Uterus (tissue), 2 donors: ENCODE measurements around the gene NUP88.

ENCODE experiments used
- CTCF ChIP-seq, 4 experiments: fragments of 200-600 bp in 2 of 4; fragments of 450-650 bp in 2 of 4; sonication (generic) in 2 of 4; IDR thresholded peaks; one replicate each; pipeline ENCODE4 v1.5.1; 2016 to 2019; ENCODE audit warnings: antibody characterized with exemption in 4 of 4, mild to moderate bottlenecking in 2 of 4, moderate library complexity in 1 of 4
- POLR2A ChIP-seq, 2 donors: fragments of 450-650 bp; IDR thresholded peaks; one replicate each; pipeline ENCODE4 v1.6.1; 2016; ENCODE audit warnings: antibody characterized with exemption in 2 of 2, mild to moderate bottlenecking in 1 of 2, moderate library complexity in 1 of 2

DNA sequence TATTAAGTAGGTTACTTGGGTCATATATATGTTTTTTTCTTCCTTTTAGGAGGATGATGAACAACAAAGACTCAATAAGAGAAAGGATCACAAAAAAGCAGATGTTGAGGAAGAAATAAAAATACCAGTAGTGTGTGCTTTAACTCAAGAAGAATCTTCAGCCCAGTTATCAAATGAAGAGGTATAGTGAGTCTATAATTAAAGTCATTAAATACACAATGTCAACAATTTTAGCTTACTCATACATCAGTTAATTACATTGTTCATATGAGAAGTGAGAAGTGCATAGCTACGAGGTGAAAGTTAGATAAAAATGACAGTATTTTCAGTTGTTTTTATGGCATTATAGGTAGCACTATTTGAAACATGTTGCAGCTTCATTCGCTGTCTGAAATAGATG, 65.2 kb downstream of the NUP88 start:
- TF ChIP-seq CTCF (IDR thresholded peaks at IDR 0.05) = no peak
- no peak for TF ChIP-seq POLR2A (IDR thresholded peaks at IDR 0.05)
